HepG2 (cell line): Measurements from ENCODE around the gene ZFYVE27. TPM values are rescaled to one million over a fixed set of nuclear protein-coding genes. Genes with fewer than 3 reads are reported as not detected.

Experiments
- ATAC-seq: fragments of 200-7000 bp; cut with Tn5 transposase; 3 replicates; pipeline ENCODE4 v1.9.1; 2020; ENCODE audit warnings: mild to moderate bottlenecking, moderate library complexity
- BruUV-seq: library from RNA; stranded (reverse); fragments of 400-500 nt; replicated peaks from 2 replicates; lab custom pipeline; 2021; lab: Mats Ljungman, UMichigan
- CTCF ChIA-PET: fragments of 300-600 bp; formaldehyde crosslinking; extraction: SDS; loops from one replicate; lab custom pipeline; 2021; ENCODE audit warnings: low total read pairs, inconsistent platforms, low intra/inter-chr PET ratio; lab: Yijun Ruan, JAX
- POLR2A ChIA-PET: fragments of 350-600 bp; sonication (Branson Sonifier 250); formaldehyde crosslinking; loops from one replicate; lab custom pipeline; 2020; ENCODE audit warnings: antibody characterized with exemption, inconsistent platforms; lab: Yijun Ruan, JAX
- DNase-seq: peaks from one replicate; pipeline ENCODE4 v3.0.0-alpha.2; 2015; ENCODE audit warnings: low spot score
- FAIRE-seq: peaks from 3 replicates; lab custom pipeline; 2011; peaks lifted over from hg19 to GRCh38; lab: Jason Lieb, UNC
- H2AFZ ChIP-seq: one replicate; pipeline ENCODE4 v1.6.1; 2011; ENCODE audit warnings: low read length, inconsistent platforms
- H3K27ac ChIP-seq: fragments of 300-600 bp; 3 replicates; pipeline ENCODE4 v1.8.0; 2011; ENCODE audit warnings: mixed run types, mild to moderate bottlenecking, mixed read lengths, low read length, inconsistent platforms; ENCODE audit not compliant: insufficient read depth; ENCODE audit errors: extremely low read length
- H3K27me3 ChIP-seq, 2 experiments: fragments of 200-600 bp in 1 of 2; 2 replicates in 1 of 2; 3 replicates in 1 of 2; pipeline versions ENCODE4 v1.6.0 to v1.8.0; 2011; ENCODE audit warnings: low read length in 2 of 2, mild to moderate bottlenecking in 2 of 2, moderate library complexity in 2 of 2, inconsistent platforms in 1 of 2; ENCODE audit not compliant: insufficient read depth in 2 of 2, control insufficient read depth in 1 of 2
- H3K36me3 ChIP-seq, 2 experiments: fragments of 200-600 bp in 1 of 2; replicated peaks in 1 of 2; 2 replicates in 1 of 2; 3 replicates in 1 of 2; pipeline versions ENCODE4 v1.5.1 to v1.8.0; 2011; ENCODE audit warnings: low read length in 2 of 2, inconsistent platforms in 1 of 2; ENCODE audit not compliant: insufficient read depth in 2 of 2, control insufficient read depth in 1 of 2
- H3K4me1 ChIP-seq: 2 replicates; pipeline ENCODE4 v1.5.1; 2012; ENCODE audit warnings: low read length, inconsistent platforms; ENCODE audit not compliant: insufficient read depth
- H3K4me2 ChIP-seq: 2 replicates; pipeline ENCODE4 v1.6.0; 2011; ENCODE audit warnings: low read depth, low read length, inconsistent platforms
- H3K4me3 ChIP-seq, 3 experiments: fragments of 200-600 bp in 1 of 3; sonication (generic), shearing (Covaris generic) in 1 of 3; replicated peaks in 1 of 3; 2 replicates each; pipeline ENCODE4 v1.5.1; 2011 to 2016; ENCODE audit warnings: low read length in 3 of 3, inconsistent platforms in 2 of 3, low read depth in 2 of 3, mild to moderate bottlenecking in 2 of 3, control low read depth in 1 of 3, mixed read lengths in 1 of 3; ENCODE audit not compliant: insufficient read depth in 1 of 3
- H3K79me2 ChIP-seq: one replicate; pipeline ENCODE4 v1.6.1; 2011; ENCODE audit warnings: low read length, inconsistent platforms; ENCODE audit not compliant: insufficient read depth
- H3K9ac ChIP-seq: 2 replicates; pipeline ENCODE4 v1.6.0; 2011; ENCODE audit warnings: mild to moderate bottlenecking, low read depth, low read length, inconsistent platforms; ENCODE audit not compliant: insufficient read depth
- H3K9me3 ChIP-seq: 2 replicates; pipeline ENCODE4 v1.5.1; 2012; ENCODE audit warnings: mild to moderate bottlenecking, low read length
- H4K20me1 ChIP-seq: 2 replicates; pipeline ENCODE4 v1.6.0; 2011; ENCODE audit warnings: inconsistent platforms, mild to moderate bottlenecking, low read length, moderate library complexity; ENCODE audit not compliant: insufficient read depth
- HDAC2 ChIP-seq: sonication (generic); formaldehyde crosslinking; IDR thresholded peaks from 2 replicates; pipeline ENCODE4 v1.4.0; 2020; ENCODE audit warnings: missing genetic modification reagents
- TSC22D2 ChIP-seq: sonication (generic); formaldehyde crosslinking; IDR thresholded peaks from 2 replicates; pipeline ENCODE4 v1.5.1; 2020; ENCODE audit warnings: missing genetic modification reagents, mild to moderate bottlenecking, borderline replicate concordance
- ZBTB4 ChIP-seq: sonication (generic); formaldehyde crosslinking; IDR thresholded peaks from 2 replicates; pipeline ENCODE4 v1.4.0; 2020; ENCODE audit warnings: missing genetic modification reagents, mild to moderate bottlenecking, borderline replicate concordance
- ZNF629 ChIP-seq: sonication (generic); formaldehyde crosslinking; conservative IDR thresholded peaks from 2 replicates; pipeline ENCODE4 v1.5.0; 2020; ENCODE audit warnings: missing genetic modification reagents
- WGBS: methylation state at CpG from one replicate; pipeline ENCODE4 v1.1.6; 2017; ENCODE audit warnings: low lambda C conversion rate; 5-methylcytosine and 5-hydroxymethylcytosine counted together
- in situ Hi-C: cut with HindIII; loops from 2 replicates; pipeline ENCODE4 v1.10.0; 2017; ENCODE audit warnings: low pct_unique_long_range_greater_than_20kb; ENCODE audit not compliant: extremely low pct_ligation_motif_present
- intact Hi-C: fragments of 100-400 bp; cut with micrococcal nuclease; formaldehyde crosslinking; loops from one replicate; pipeline ENCODE4 v1.10.0; 2022; ENCODE audit not compliant: unreplicated experiment
- polyA plus RNA-seq, 8 experiments: library from polyadenylated mRNA; depleted of rRNA in 3 of 8; stranded (reverse) in 7 of 8; unstranded in 1 of 8; fragments of >200 nt; fragmentation: Illumina TruSeq in 4 of 8; extraction: Trizol in 4 of 8; gene quantifications; 2 replicates each; pipeline versions ENCODE4 v1.2.1 to v1.2.3, GENCODE V29; 2011 to 2016; ENCODE audit warnings: low read depth in 4 of 8, missing spikeins in 1 of 8, mixed read lengths in 1 of 8; ENCODE audit not compliant: insufficient read depth in 1 of 8
- total RNA-seq, 5 experiments: library from RNA; depleted of rRNA; stranded (reverse); fragments of >200 nt; fragmentation: Illumina TruSeq; extraction: Trizol; gene quantifications; 2 replicates each; pipeline ENCODE4 v1.2.3, GENCODE V29; 2016; ENCODE audit warnings: low read depth in 1 of 5

Gene ZFYVE27
- total and polyA plus RNA-seq, 2 of the 13 experiments (the other 11 are each of a cell fraction or from before 2014, with no cell fraction given): 19.7 to 20.5 TPM

- H3K4me1 ChIP-seq: peaks cover 59% of the 10 kb centered on the region
- ATAC-seq: no peak
- POLR2A ChIA-PET: no interaction called here
- no peak overlapping the region for H3K4me3 ChIP-seq
- H4K20me1 ChIP-seq: peaks cover 2% of the 10 kb centered on the region; the same call in 1 of the 2 replicates
- H3K36me3 ChIP-seq: no peaks in the 10 kb centered on the region
- no TSS peak for BruUV-seq
- peaks cover 0 to 4% of the 10 kb centered on the region in 2 experiments; a peak in 1 of 5 replicates for H3K27me3 ChIP-seq
- CTCF ChIA-PET: no interaction called here
- H3K27ac ChIP-seq: no peak overlapping the region
- intact Hi-C loops (no loop called here), in situ Hi-C loops (no loop called here)
- no peak for DNase-seq
- no peak for TF ChIP-seq TSC22D2
- no peak for TF ChIP-seq ZBTB4 (CRISPR knock-in tag)
- TF ChIP-seq ZNF629 (CRISPR knock-in tag): 0 out of 2 replicates have a peak, but pooled peaks have one; percentile 35
- no peak for TF ChIP-seq HDAC2 (CRISPR knock-in tag)
- no peaks in the 10 kb centered on the region for H3K79me2 ChIP-seq
- no peak overlapping the region for H2AFZ ChIP-seq
- no peaks in the 10 kb centered on the region for H3K9me3 ChIP-seq
- no peak for FAIRE-seq
- no peak overlapping the region for H3K9ac ChIP-seq
- 44% methylated on average over 4 of the region's 11 CpGs for WGBS
- no peak overlapping the region for H3K4me2 ChIP-seq
Measured at GRCh38 chr10:97778452-97779302, 41.7 kb downstream of the ZFYVE27 start.
